Heart left ventricle (tissue), 13 donors: ENCODE results near the gene KIF26B.
"Not testable (repeated sequence)": the region's sequence is repeated elsewhere in the genome, so short reads cannot be mapped to it uniquely, and the experiment has no call there.

Experiments used
- CTCF ChIP-seq, 12 donors: fragments of 200-600 bp; sonication (generic) in 4 of 12; IDR thresholded peaks; one replicate each; pipeline versions ENCODE4 v1.5.0 to v1.8.0; 2018 to 2022; ENCODE audit warnings: antibody characterized with exemption in 12 of 12, mild to moderate bottlenecking in 5 of 12
- POLR2A ChIP-seq, 2 donors: fragments of 450-650 bp; IDR thresholded peaks; one replicate each; pipeline ENCODE4 v1.6.1; 2017; ENCODE audit warnings: antibody characterized with exemption in 2 of 2, mild to moderate bottlenecking in 2 of 2, moderate library complexity in 2 of 2
- donor health status: ischemic (EF 13 %, LVEDD 7.1; RV severe dilation, severe dysfunction).
- donor health status: DM: no; HTN: yes; CAD: no.
- donor health status: DM: no; HTN: no; CAD: no.
- donor health status: ischemic (EF 25% LVEDD 6.9; RV normal size, moderate dysfunction).
- donor health status: ischemic (EF 25% LVEDD 5.7; RV mildly dilated, moderate dysfunction).
- donor health status: ischemic (EF 35%, LVEDD 5.7; RV mildly dilated, moderate dysfunction).
- donor health status: nonischemic (EF 11% LVEDD 7.7; RV severe dilation, severe dysfunction).
- donor health status: DM: yes; HTN: yes; CAD: no.
- donor health status: PGD.
- donor health status: ischemic (EF 29% LVEDD 5.4; RV normal size, mild dysfunction).
- donor health status: nonischemic (EF 23%, LVEDD 6.1; RV moderate dilation, normal function).

GRCh38 chr1:245714027-245714426 lies 559.2 kb downstream of the KIF26B start:
- not testable (repeated sequence) for TF ChIP-seq CTCF, POLR2A (IDR thresholded peaks at IDR 0.05)
